NCI-H82 treated with DMSO at 0.1 percent for 48 hours (cell line): Measurements from ENCODE around the gene ABI3.
A peak's percentile ranks its signal among the peaks of the same experiment; 100 is the strongest.
"Not testable (repeated sequence)": the region's sequence is repeated elsewhere in the genome, so short reads cannot be mapped to it uniquely, and the experiment has no call there.

Experiments used
- DNase-seq: peaks from one replicate; lab custom pipeline; 2025; ENCODE audit not compliant: unreplicated experiment; lab: John Stamatoyannopoulos, UW

ABI3 gene

GRCh38 chr17:49210158-49211029 is at the start of gene ABI3, which contains the start of gene GNGT2:
ABI3 (plus strand) TSS chr17:49210707; CDS start chr17:49210725, 18 bp downstream.
GNGT2 (minus strand) TSS chr17:49210574; CDS start chr17:49207422, 3,152 bp downstream.
- no peak for DNase-seq

DNA sequence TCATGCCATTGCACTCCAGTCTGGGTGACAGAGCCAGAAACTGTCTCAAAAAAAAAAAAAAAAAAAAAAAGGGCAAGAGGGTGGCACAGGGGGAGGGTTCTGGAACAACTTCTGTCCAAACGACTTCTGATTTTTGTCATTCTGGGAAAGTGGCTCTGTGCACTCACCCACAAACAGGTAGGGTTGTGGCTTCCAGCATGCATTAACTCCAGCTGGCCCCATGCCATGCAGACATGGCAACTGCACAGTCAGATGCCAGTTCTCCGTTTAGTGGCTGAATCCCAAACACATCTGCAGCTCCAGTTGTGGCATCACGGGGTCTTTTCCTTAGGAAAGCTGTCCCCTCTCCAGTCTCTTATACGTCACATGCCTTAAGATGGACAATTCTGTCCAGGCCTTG is 47.6 kb upstream of the ABI3 start:
- no peak for DNase-seq

DNA sequence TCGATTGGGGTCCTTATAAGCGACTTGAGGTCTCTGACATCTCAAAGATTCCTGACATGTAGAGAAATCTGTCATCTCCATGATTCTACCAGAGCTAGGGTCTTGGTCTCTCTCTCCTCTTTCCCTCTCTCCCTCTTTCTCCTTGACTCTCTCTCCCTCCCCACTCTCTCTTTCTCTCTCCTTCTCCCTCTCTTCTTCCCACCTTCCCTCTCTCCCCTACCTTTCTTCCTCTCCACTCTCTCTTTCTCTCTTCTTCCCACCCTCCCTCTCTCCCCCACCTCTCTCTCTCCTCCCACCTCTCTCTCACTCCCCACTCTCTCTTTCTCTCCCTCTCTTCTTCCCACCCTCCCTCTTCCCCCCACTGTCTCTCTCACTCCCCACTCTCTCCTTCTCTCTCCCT is 45.4 kb upstream of the ABI3 start:
- DNase-seq = no peak

DNA sequence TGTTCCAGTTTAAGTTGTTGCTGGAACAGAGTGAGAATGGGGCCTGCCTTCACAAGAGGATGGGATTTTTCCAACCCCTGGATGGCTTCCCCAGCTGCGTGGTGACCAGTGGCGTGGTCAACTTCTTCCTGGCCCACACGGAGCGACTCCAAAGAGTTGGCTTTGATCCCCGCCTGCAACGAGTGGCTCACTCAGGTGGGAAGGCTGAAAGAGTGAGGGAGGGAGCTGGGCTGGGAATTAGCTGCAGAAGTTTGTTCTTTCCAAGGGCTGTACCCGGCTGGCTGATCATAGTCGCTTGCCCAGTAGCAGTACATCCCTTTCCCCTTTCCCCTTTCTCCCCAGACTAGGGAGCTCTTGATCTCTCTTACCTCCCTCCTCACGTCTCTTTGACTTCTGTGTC is 41.8 kb upstream of the ABI3 start:
- DNase-seq = no peak

GRCh38 chr17:49170216-49170615 is 40.3 kb upstream of the ABI3 start:
- DNase-seq = no peak

DNA sequence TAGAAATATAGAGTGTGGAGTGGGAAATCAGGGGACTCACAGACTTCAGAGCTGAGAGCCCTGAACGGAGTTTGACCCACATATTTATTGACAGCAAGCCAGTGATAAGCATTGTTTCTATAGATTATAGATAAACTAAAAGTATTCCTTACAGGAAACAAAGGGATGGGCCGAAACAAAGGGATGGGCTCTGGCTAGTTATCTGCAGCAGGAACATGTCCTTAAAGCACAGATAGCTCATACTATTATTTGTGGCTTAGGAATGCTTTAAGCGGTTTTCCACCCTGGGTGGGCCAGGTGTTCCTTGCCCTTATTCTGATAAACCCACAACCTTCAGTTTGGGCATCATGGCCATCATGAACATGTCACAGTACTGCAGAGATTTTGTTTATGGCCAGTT is 39.8 kb upstream of the ABI3 start:
- not testable (repeated sequence) for DNase-seq

DNA sequence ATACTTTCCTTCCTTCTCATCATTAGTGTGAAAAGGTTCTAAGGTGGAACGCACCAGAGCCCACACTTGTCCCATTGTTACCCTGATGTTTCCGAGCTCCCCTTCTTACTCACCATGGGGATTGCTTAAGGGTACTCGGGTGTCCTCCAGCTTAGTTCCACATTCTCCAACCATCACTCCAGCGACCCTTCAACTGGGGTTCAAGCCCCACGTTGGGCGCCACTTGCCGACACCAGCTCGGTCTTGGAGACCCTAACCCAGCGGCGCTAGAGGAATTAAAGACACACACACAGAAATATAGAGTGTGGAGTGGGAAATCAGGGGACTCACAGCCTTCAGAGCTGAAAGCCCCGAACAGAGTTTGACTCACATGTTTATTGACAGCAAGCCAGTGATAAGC is 34.5 kb upstream of the ABI3 start:
- not testable (repeated sequence) for DNase-seq

GRCh38 chr17:49180303-49180702 is 30.2 kb upstream of the ABI3 start:
- DNase-seq = peak; percentile 70

GRCh38 chr17:49180998-49181635 is 29.4 kb upstream of the ABI3 start:
- no peak for DNase-seq

GRCh38 chr17:49183341-49183740 is 27.2 kb upstream of the ABI3 start:
- no peak for DNase-seq

DNA sequence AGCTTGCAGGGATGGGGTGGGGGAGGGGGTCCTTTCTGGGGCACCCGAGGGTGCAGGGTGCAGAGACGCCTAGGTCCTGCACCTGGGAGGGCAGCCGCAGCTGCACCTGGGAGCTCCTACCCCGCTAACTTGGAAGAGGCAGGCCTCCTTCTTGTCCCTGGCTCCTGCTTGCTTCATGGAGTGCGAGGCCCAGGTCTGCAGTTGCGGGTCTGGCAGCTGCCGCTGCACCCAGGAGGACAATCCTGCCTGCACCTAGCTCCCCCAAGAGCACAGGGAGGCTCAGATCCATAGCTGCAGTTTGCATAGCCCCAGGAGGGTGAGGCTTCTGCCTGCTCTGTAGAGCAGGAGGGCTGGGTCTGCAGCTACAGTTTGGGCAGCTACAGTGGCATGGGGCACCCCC is 26.7 kb upstream of the ABI3 start:
- no peak for DNase-seq

GRCh38 chr17:49184522-49184921 is 26.0 kb upstream of the ABI3 start:
- not testable (repeated sequence) for DNase-seq

DNA sequence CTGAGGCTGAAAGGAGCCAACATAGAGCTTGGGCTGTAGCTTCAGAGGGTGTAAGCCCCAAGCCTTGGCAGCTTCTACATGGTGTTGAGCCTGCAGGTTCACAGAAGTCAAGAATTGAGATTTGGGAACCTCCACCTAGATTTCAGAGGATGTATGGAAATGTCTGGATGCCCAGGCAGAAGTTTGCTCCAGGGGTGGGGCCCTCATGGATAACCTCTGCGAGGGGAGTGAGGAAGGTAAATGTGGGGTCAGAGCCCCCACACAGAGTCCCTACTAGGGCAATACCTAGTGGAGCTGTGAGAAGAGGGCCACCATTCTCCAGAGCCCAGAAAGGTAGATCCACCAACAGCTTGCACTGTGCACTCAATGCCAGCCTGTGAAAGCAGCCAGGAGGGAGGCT is 25.1 kb upstream of the ABI3 start:
- not testable (repeated sequence) for DNase-seq

DNA sequence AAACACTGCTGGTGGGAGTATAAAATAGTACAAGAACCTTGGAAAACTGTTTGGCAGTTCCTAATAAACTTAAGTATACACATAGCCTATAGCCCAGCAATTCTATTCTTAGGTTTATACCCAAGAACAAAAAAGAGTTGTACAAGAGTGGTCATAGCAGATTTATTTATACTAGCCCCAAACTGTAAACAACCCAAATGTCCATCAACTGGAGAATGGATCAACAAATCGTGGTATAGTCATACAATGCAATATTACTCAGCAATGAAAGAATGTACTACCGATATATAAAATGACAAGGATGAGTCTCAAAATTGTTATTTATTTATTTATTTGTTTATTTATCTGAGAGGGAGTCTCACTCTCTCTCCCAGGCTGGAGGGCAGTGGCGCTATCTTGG is 23.2 kb upstream of the ABI3 start:
- DNase-seq = no peak

- no peak for DNase-seq
These were observed 19.6 kb upstream of the ABI3 start for GRCh38 chr17:49190932-49191331.

GRCh38 chr17:49191409-49191916 is 19.0 kb upstream of the ABI3 start:
- no peak for DNase-seq

- DNase-seq = peak; percentile 93
These were observed 18.4 kb upstream of the ABI3 start for GRCh38 chr17:49191917-49192741.

GRCh38 chr17:49193513-49194296 is 16.8 kb upstream of the ABI3 start:
- DNase-seq = peak; percentile 64

DNA sequence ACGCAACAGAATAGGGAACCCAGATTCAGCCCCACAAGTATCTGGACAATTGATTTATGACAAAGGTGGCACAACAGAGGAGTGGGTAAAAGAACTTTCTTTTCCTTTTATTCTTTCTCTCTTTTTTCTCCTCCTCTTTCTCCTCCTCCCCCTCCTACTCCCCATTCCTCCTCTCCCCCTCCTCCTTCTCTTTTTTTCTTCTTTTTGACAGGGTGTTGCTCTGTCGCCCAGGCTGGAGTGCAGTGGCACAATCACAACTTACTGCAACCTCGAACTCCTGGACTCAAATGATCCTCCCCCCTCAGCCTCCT is 16.3 kb upstream of the ABI3 start:
- no peak for DNase-seq

DNA sequence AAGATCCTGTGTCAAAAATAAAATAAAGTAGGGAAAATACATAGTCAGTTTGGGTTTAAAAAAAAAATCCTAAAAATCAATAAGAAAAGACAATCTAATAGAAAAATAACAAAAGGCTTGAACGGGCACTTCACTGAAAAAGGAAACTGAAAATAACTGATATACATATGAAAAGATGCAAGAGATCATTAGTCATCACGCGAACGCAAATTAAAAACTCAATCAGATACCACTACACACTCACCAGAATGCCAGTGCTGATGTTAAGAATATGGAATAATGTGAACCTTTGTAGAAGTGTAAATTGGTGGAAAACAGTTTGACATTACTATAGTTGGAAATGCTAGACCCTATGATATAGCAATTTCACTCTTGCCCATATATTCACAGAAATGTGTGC is 14.8 kb upstream of the ABI3 start:
- DNase-seq = no peak

DNA sequence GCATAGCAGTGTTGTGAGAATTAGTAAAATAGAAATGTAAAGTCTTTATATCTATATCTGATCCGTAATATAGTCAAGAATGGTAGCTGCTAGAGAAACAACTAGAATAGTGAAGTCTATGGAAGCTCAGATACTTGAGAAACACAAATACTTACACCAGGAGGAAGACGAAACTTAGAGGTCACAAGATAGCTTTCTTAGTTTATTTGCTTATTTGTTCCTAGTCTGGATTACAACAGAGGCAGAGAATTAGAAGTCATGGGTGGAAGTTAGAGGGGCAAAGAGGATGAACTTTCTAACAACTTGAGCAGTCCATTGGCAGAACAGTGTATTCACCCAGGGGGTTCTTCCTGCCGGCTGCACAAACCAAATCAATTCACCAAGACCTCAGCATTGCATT is 14.0 kb upstream of the ABI3 start:
- no peak for DNase-seq
